ENCODE results near the gene CRYBG2.

Gene CRYBG2

DNA sequence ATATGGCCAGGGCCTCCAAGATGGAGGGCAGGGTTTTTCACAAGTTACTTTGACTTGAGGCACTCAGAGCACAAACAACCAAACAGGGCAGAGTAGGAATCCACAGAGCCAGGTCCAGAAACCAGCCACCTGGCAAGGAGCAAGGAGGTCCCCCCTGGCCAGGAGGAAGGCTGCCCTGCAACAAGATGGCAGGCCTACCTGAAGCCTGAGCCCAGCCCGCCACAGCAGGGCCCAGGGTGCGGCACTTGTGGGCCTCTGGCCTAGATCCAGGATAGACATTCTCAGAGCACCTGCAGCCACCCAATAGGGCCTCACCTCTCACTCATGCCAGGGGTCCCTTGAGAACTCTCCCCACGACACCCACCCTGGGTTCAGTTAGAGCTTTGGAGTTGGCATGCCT lies 62.5 kb downstream of the CRYBG2 start:
- TF ChIP-seq, protein P1, sequence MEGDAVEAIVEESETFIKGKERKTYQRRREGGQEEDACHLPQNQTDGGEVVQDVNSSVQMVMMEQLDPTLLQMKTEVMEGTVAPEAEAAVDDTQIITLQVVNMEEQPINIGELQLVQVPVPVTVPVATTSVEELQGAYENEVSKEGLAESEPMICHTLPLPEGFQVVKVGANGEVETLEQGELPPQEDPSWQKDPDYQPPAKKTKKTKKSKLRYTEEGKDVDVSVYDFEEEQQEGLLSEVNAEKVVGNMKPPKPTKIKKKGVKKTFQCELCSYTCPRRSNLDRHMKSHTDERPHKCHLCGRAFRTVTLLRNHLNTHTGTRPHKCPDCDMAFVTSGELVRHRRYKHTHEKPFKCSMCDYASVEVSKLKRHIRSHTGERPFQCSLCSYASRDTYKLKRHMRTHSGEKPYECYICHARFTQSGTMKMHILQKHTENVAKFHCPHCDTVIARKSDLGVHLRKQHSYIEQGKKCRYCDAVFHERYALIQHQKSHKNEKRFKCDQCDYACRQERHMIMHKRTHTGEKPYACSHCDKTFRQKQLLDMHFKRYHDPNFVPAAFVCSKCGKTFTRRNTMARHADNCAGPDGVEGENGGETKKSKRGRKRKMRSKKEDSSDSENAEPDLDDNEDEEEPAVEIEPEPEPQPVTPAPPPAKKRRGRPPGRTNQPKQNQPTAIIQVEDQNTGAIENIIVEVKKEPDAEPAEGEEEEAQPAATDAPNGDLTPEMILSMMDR (IDR thresholded peaks at IDR 0.05; ENCODE audit: low read depth, low read length, missing control alignments): no peak
- DNase-seq (ENCODE audit: low read depth): no peak
- no peak overlapping the region for H3K4me3 ChIP-seq (ENCODE audit: low read depth, low read length)

GRCh38 chr1:26290882-26291261 lies 63.1 kb downstream of the CRYBG2 start:
- TF ChIP-seq, protein P1 (IDR thresholded peaks at IDR 0.05; ENCODE audit: low read depth, low read length, missing control alignments): no peak
- H3K4me3 ChIP-seq (ENCODE audit: low read depth, low read length): no peak overlapping the region
- DNase-seq (ENCODE audit: low read depth): no peak

GRCh38 chr1:26290122-26290881 lies 63.6 kb downstream of the CRYBG2 start:
- H3K4me3 ChIP-seq (ENCODE audit: low read depth, low read length): no peak overlapping the region
- TF ChIP-seq, protein P1 (IDR thresholded peaks at IDR 0.05; ENCODE audit: low read depth, low read length, missing control alignments): no peak
- DNase-seq (ENCODE audit: low read depth): no peak

DNA sequence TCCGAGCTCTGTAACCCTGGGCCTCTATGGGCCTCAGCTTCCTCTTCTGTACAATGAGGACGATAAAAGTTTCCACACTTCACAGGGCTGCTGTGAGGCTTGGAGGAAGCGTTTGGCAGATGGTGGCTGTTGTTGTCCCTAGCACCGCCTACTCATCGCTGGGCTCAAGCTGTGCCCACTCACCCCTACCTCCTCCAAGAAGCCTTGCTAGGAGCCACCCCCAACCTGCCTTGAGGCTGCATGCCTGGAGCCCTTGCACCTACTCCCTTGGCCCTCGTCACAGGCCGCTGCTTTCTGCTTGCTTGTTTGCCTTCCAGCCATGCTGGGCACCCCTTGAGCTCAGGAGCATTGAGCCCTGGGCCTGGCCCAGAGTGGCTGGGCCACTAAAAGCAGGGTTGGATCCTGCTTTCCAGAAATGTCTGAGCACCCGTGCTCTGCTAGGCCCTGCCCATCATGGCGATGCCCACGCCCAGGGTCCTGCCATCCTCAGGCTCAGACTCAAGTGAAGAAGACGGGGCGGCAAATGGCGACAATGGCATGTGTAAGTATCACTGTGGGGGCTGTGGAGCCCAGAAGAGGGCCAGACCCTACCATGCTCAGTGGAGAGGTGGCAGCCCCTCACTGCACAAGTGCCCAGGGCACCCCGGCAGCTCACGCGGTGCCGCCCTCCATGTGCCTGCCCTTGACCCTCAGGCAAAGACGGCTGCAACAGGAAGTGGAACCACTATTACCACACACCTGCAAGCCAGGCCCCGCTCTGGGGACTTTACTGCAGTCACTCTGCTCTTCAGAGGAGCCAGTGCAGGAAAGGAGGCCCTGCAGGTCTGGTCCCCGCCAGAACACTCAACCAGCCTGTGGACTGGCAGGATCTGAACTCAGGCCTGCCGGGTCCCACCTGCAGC lies 64.5 kb downstream of the CRYBG2 start:
- no peak overlapping the region for H3K4me3 ChIP-seq (ENCODE audit: low read depth, low read length)
- TF ChIP-seq, protein P1 (IDR thresholded peaks at IDR 0.05; ENCODE audit: low read depth, low read length, missing control alignments): no peak
- no peak for DNase-seq (ENCODE audit: low read depth)

GRCh38 chr1:26288311-26288941 lies 65.5 kb downstream of the CRYBG2 start:
- no peak overlapping the region for H3K4me3 ChIP-seq (ENCODE audit: low read depth, low read length)
- TF ChIP-seq, protein P1 (IDR thresholded peaks at IDR 0.05; ENCODE audit: low read depth, low read length, missing control alignments): no peak
- DNase-seq (ENCODE audit: low read depth): no peak

GRCh38 chr1:26287811-26288210 lies 66.1 kb downstream of the CRYBG2 start:
- TF ChIP-seq, protein P1 (IDR thresholded peaks at IDR 0.05; ENCODE audit: low read depth, low read length, missing control alignments): no peak
- H3K4me3 ChIP-seq (ENCODE audit: low read depth, low read length): no peak overlapping the region
- DNase-seq (ENCODE audit: low read depth): no peak
